Natural killer cell (primary cell): ENCODE data around the gene TMEM198. TPM values are rescaled to one million over a fixed set of nuclear protein-coding genes. Genes with fewer than 3 reads are reported as not detected.

ENCODE experiments used
- ATAC-seq, 3 donors: fragments of 150-1000 bp in 2 of 3; fragments of 200-7000 bp in 1 of 3; cut with Tn5 transposase; 1 replicate in 1 of 3; 2 replicates in 2 of 3; pipeline ENCODE4 v1.10.0; 2021; ENCODE audit warnings: mild to moderate bottlenecking in 2 of 3, moderate library complexity in 2 of 3
- DNase-seq, 2 donors: peaks; one replicate each; pipeline versions ENCODE4 v3.0.0 to v3.0.0-alpha.2; 2013 to 2021; ENCODE audit warnings: mixed read lengths in 1 of 2
- H3K27ac ChIP-seq: one replicate; pipeline ENCODE4 v1.5.1; 2013; ENCODE audit warnings: mild to moderate bottlenecking, low read length
- H3K27me3 ChIP-seq: one replicate; pipeline ENCODE4 v1.6.1; 2013; ENCODE audit warnings: low read length; ENCODE audit not compliant: control insufficient read depth, insufficient read depth
- H3K36me3 ChIP-seq: one replicate; pipeline ENCODE4 v1.6.1; 2013; ENCODE audit warnings: low read length; ENCODE audit not compliant: control insufficient read depth, insufficient read depth
- H3K4me1 ChIP-seq: one replicate; pipeline ENCODE4 v1.6.1; 2013; ENCODE audit warnings: low read length; ENCODE audit not compliant: control insufficient read depth, insufficient read depth
- H3K4me3 ChIP-seq: one replicate; pipeline ENCODE4 v1.5.1; 2013; ENCODE audit warnings: low read length
- H3K9me3 ChIP-seq: one replicate; pipeline ENCODE4 v1.6.1; 2013; ENCODE audit warnings: low read length; ENCODE audit not compliant: control insufficient read depth, insufficient read depth
- H3K27ac Mint-ChIP-seq, 2 donors: one replicate each; pipeline ENCODE4 v1.8.0; 2022; ENCODE audit warnings: mild to moderate bottlenecking in 2 of 2, mixed read lengths in 2 of 2, moderate library complexity in 1 of 2
- H3K27me3 Mint-ChIP-seq, 2 donors: one replicate each; pipeline ENCODE4 v1.8.0; 2022; ENCODE audit warnings: low read depth in 2 of 2, mixed read lengths in 2 of 2
- H3K36me3 Mint-ChIP-seq: one replicate; pipeline ENCODE4 v1.8.0; 2022; ENCODE audit warnings: mixed read lengths
- H3K4me1 Mint-ChIP-seq, 2 donors: one replicate each; pipeline ENCODE4 v1.8.0; 2022; ENCODE audit warnings: mixed read lengths in 2 of 2
- H3K4me3 Mint-ChIP-seq: one replicate; pipeline ENCODE4 v1.8.0; 2022; ENCODE audit warnings: mild to moderate bottlenecking, moderate library complexity, mixed read lengths
- H3K9me3 Mint-ChIP-seq, 2 donors: one replicate each; pipeline ENCODE4 v1.8.0; 2022; ENCODE audit warnings: mixed read lengths in 2 of 2
- WGBS: methylation state at CpG from one replicate; pipeline ENCODE4 v1.1.7; 2013; ENCODE audit warnings: missing lambda C conversion rate; ENCODE audit not compliant: insufficient coverage; 5-methylcytosine and 5-hydroxymethylcytosine counted together
- intact Hi-C: fragments of 100-400 bp; cut with micrococcal nuclease; formaldehyde crosslinking; loops from one replicate; pipeline ENCODE4 v1.14.2; 2022
- total RNA-seq, 4 donors: library from RNA; stranded (reverse); fragments of 120-200 nt in 1 of 4; gene quantifications; one replicate each; pipeline versions ENCODE4 v1.2.3 to v1.2.4, GENCODE V29; 2013 to 2022
- TF ChIP-seq, protein P1 (sequence below): fragments of 200-600 bp; IDR thresholded peaks from one replicate; pipeline ENCODE4 v1.8.0; 2022; ENCODE audit warnings: antibody characterized with exemption

Gene TMEM198
- total RNA-seq, 3 donors from 2014 or later (not counting 1 experiment from before 2014, with no cell fraction given), result 1.7 to 2.3 (median 1.8) TPM

DNA sequence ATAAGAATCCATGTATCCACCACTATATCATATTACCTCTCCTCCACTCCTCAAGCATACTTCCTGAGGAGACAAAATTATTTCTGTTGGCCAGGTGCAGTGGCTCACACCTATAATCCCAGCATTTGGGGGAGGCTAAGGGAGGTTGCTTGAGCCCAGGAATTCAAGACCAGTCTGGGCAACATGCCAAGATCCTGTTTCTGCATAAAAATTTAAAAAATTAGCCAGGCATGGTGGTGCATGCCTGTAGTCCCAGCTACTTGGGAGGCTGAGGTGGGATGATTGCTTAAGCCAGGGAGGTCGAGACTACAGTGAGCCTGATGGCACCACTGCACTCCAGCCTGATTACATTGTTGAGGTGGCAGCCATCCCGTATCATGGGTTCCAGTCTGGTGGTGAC is 37.5 kb downstream of the TMEM198 start:
- Mint-ChIP-seq H3K27ac (no peak overlapping the region), H3K9me3 (no peaks in the 10 kb centered on the region), H3K4me3 (no peak overlapping the region), H3K36me3 (no peaks in the 10 kb centered on the region), H3K27me3 (peaks cover 19 to 20% of the 10 kb centered on the region in 2 donors), H3K4me1 (no peaks in the 10 kb centered on the region)
- WGBS, result 76% methylated on average over 2 of the region's 2 CpGs
- Histone ChIP-seq H3K4me1 (no peaks in the 10 kb centered on the region), H3K4me3 (no peak overlapping the region), H3K27me3 (no peaks in the 10 kb centered on the region), H3K9me3 (no peaks in the 10 kb centered on the region), H3K27ac (no peak overlapping the region), H3K36me3 (no peaks in the 10 kb centered on the region)
- DNase-seq, result no peak
- TF ChIP-seq, protein P1, sequence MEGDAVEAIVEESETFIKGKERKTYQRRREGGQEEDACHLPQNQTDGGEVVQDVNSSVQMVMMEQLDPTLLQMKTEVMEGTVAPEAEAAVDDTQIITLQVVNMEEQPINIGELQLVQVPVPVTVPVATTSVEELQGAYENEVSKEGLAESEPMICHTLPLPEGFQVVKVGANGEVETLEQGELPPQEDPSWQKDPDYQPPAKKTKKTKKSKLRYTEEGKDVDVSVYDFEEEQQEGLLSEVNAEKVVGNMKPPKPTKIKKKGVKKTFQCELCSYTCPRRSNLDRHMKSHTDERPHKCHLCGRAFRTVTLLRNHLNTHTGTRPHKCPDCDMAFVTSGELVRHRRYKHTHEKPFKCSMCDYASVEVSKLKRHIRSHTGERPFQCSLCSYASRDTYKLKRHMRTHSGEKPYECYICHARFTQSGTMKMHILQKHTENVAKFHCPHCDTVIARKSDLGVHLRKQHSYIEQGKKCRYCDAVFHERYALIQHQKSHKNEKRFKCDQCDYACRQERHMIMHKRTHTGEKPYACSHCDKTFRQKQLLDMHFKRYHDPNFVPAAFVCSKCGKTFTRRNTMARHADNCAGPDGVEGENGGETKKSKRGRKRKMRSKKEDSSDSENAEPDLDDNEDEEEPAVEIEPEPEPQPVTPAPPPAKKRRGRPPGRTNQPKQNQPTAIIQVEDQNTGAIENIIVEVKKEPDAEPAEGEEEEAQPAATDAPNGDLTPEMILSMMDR, result no peak
- intact Hi-C loops, result no loop called here
- ATAC-seq, result no peak

DNA sequence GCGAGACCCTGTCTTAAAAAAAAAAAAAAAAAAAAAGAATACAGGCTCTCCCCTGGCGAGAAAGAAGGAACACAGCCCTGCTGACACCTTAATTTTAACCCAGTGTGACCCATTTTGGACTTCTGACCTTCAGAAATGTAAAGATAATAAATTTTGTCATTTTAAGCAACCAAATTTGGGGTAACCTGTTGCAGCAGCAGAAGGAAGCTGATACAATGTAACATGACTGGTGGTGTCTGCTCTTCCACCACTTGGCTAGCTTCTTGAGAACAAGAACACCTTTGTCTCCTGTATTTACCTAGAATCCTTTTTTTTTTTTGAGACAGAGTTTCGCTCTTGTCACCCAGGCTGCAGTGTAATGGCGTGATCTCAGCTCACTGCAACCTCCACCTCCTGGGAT is 47.3 kb downstream of the TMEM198 start:
- no peak overlapping the region for H3K4me3 Mint-ChIP-seq
- intact Hi-C loops, result no loop called here
- 55% methylated on average over 4 of the region's 4 CpGs for WGBS
- H3K27me3 Mint-ChIP-seq, result peaks cover 15 to 32% of the 10 kb centered on the region in 2 donors
- Histone ChIP-seq H3K4me1 (no peaks in the 10 kb centered on the region), H3K36me3 (no peaks in the 10 kb centered on the region), H3K27ac (no peak overlapping the region), H3K4me3 (no peak overlapping the region), H3K9me3 (no peaks in the 10 kb centered on the region), H3K27me3 (no peaks in the 10 kb centered on the region)
- no peak overlapping the region for H3K27ac Mint-ChIP-seq
- H3K4me1 Mint-ChIP-seq, result no peaks in the 10 kb centered on the region
- no peak for DNase-seq
- no peaks in the 10 kb centered on the region for H3K9me3 Mint-ChIP-seq
- TF ChIP-seq, protein P1, result no peak
- no peaks in the 10 kb centered on the region for H3K36me3 Mint-ChIP-seq
- ATAC-seq, result no peak

DNA sequence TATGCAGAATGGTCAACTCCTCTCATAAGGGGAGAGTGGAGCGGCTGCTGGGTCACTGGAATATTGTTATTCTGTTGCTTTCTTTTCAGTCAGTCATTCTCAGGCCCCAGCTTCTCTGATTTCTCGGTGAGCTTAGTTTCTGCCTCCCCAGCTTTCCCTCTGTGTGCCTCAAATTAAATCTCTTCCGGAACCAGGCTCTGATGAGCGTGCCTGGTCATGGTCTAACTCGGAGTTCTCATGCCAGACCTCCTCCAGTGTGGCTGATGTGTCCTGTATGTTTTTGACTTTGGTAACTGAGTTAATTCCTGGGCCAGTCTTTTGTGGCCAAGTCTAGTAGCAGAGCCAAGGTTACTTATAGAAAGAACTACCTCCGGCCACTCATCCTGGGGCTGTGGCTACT is 48.9 kb downstream of the TMEM198 start:
- H3K27me3 Mint-ChIP-seq, result peaks cover 10 to 24% of the 10 kb centered on the region in 2 donors
- ATAC-seq, result no peak

DNA sequence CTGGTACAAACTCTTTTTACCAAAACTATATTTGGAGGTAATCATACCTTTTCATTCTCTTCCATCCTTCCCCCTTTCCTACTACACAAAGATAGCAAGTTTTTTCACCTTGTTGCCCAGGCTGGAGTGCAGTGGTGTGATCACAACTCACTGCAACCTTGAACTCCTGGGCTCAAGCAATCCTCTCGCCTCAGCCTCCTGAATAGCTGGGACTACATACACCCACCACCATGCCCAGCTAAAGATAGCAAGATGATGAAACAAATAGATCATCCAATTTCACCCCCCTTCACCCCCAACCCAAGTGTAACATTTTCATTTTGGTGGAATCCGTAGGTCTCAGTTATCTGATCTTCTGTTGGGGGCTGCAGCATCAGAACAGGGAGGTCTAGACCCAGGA is 49.3 kb downstream of the TMEM198 start:
- Mint-ChIP-seq H3K4me3 (no peak overlapping the region), H3K27me3 (peaks cover 10 to 24% of the 10 kb centered on the region in 2 donors), H3K27ac (no peak overlapping the region), H3K36me3 (no peaks in the 10 kb centered on the region), H3K4me1 (peaks cover 12 to 13% of the 10 kb centered on the region in 2 donors), H3K9me3 (no peaks in the 10 kb centered on the region)
- TF ChIP-seq, protein P1, result no peak
- no peaks in the 10 kb centered on the region for H3K36me3 ChIP-seq
- intact Hi-C loops, result no loop called here
- DNase-seq (no peak), ATAC-seq (no peak)
- no peak overlapping the region for H3K4me3 ChIP-seq
- H3K27ac ChIP-seq, result no peak overlapping the region
- H3K27me3 ChIP-seq, result no peaks in the 10 kb centered on the region
- WGBS, result 88% methylated on average over 2 of the region's 2 CpGs
- no peaks in the 10 kb centered on the region for H3K9me3 ChIP-seq
- peaks cover 7% of the 10 kb centered on the region for H3K4me1 ChIP-seq

More for the DNA sequence above, 48.9 kb downstream of the TMEM198 start:
- Histone ChIP-seq H3K36me3 (no peaks in the 10 kb centered on the region), H3K9me3 (no peaks in the 10 kb centered on the region), H3K4me1 (peaks cover 4% of the 10 kb centered on the region), H3K27me3 (no peaks in the 10 kb centered on the region), H3K27ac (no peak overlapping the region), H3K4me3 (no peak overlapping the region)
- H3K27ac Mint-ChIP-seq, result no peak overlapping the region
- intact Hi-C loops, result no loop called here
- TF ChIP-seq, protein P1, result no peak
- no peaks in the 10 kb centered on the region for H3K36me3 Mint-ChIP-seq
- peaks cover 8 to 9% of the 10 kb centered on the region in 2 donors for H3K4me1 Mint-ChIP-seq
- H3K9me3 Mint-ChIP-seq, result no peaks in the 10 kb centered on the region
- no peak overlapping the region for H3K4me3 Mint-ChIP-seq
- no peak for DNase-seq
- 95% methylated on average over 6 of the region's 6 CpGs for WGBS
